Measurements from ENCODE around the gene CDH12. TPM values are rescaled to one million over a fixed set of nuclear protein-coding genes. Genes with fewer than 3 reads are reported as not detected.

CDH12 gene
- total RNA-seq, 1 donor from 2014 or later = not detected

DNA sequence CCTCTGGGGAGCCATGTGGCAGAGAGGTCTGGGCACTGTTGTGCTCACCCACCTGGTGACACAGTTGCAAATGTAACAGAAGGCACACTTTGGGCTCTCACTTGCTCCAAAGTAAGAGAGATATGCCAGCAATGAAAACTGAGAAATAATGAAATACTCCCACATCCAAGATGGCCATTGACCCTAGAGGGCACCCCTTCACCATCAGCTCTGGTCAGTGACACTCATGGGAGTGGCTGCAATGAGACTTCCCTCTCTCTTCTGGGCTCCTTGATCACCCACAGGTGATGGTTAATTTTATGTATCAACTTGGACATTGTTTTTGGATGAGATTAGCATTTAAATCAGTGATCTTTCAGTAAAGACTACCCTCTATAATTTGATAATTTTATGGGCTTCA lies 248.4 kb downstream of the CDH12 start:
- no peaks in the 10 kb centered on the region for H3K79me2 ChIP-seq (ENCODE audit: insufficient read depth, low read length)
- H3K36me3 Mint-ChIP-seq (ENCODE audit: low read depth, unreplicated experiment) = no peaks in the 10 kb centered on the region
- no peak overlapping the region for H3K4me3 ChIP-seq (ENCODE audit: insufficient read depth, low read depth, low read length)
- no peak for FAIRE-seq
- H3K27me3 ChIP-seq (ENCODE audit: insufficient read depth, low read length) = no peaks in the 10 kb centered on the region
- H3K4me3 Mint-ChIP-seq (ENCODE audit: unreplicated experiment) = no peak overlapping the region
- H3K36me3 ChIP-seq (ENCODE audit: insufficient read depth, low read length) = no peaks in the 10 kb centered on the region
- no peak for DNase-seq (ENCODE audit: low read depth)
- H3K27me3 Mint-ChIP-seq (ENCODE audit: low read depth, unreplicated experiment) = no peaks in the 10 kb centered on the region
- no peak overlapping the region for H3K27ac Mint-ChIP-seq (ENCODE audit: unreplicated experiment)
- no peaks in the 10 kb centered on the region for H3K4me1 ChIP-seq (ENCODE audit: insufficient read depth, low read length)
- H3K27ac ChIP-seq (ENCODE audit: low read depth, low read length) = no peak overlapping the region
- H4K20me1 ChIP-seq (ENCODE audit: insufficient read depth, low read length) = no peaks in the 10 kb centered on the region
- no peak overlapping the region for H2AFZ ChIP-seq (ENCODE audit: low read depth, low read length)
- H3K4me2 ChIP-seq (ENCODE audit: low read length) = no peak overlapping the region
- peaks cover 7% of the 10 kb centered on the region for H3K9me3 Mint-ChIP-seq (ENCODE audit: unreplicated experiment)
- no peak overlapping the region for H3K9ac ChIP-seq (ENCODE audit: low read length)
- no peaks in the 10 kb centered on the region for H3K9me3 ChIP-seq (ENCODE audit: insufficient read depth, low read depth, low read length)
- H3K4me1 Mint-ChIP-seq (ENCODE audit: low read depth, unreplicated experiment) = no peaks in the 10 kb centered on the region
- TF ChIP-seq EZH2 (IDR thresholded peaks at IDR 0.05; ENCODE audit: insufficient read depth, low read length) = no peak
- TF ChIP-seq CTCF (IDR thresholded peaks at IDR 0.05; ENCODE audit: insufficient read depth, low read depth, low read length) = no peak

- no peaks in the 10 kb centered on the region for H3K36me3 Mint-ChIP-seq (ENCODE audit: low read depth, unreplicated experiment)
- Histone ChIP-seq H3K9me3 (ENCODE audit: insufficient read depth, low read depth, low read length) (no peaks in the 10 kb centered on the region), H3K79me2 (ENCODE audit: insufficient read depth, low read length) (no peaks in the 10 kb centered on the region), H3K27ac (ENCODE audit: low read depth, low read length) (no peak overlapping the region), H3K27me3 (ENCODE audit: insufficient read depth, low read length) (no peaks in the 10 kb centered on the region), H3K4me1 (ENCODE audit: insufficient read depth, low read length) (peaks cover 9% of the 10 kb centered on the region), H3K9ac (ENCODE audit: low read length) (no peak overlapping the region), H2AFZ (ENCODE audit: low read depth, low read length) (no peak overlapping the region), H3K4me3 (ENCODE audit: insufficient read depth, low read depth, low read length) (no peak overlapping the region), H4K20me1 (ENCODE audit: insufficient read depth, low read length) (no peaks in the 10 kb centered on the region), H3K4me2 (ENCODE audit: low read length) (no peak overlapping the region), H3K36me3 (ENCODE audit: insufficient read depth, low read length) (no peaks in the 10 kb centered on the region)
- no peak overlapping the region for H3K4me3 Mint-ChIP-seq (ENCODE audit: unreplicated experiment)
- DNase-seq (ENCODE audit: low read depth) (no peak), FAIRE-seq (no peak)
- no peak for TF ChIP-seq CTCF (IDR thresholded peaks at IDR 0.05; ENCODE audit: insufficient read depth, low read depth, low read length)
- TF ChIP-seq EZH2 (IDR thresholded peaks at IDR 0.05; ENCODE audit: insufficient read depth, low read length) = no peak
- no peak overlapping the region for H3K27ac Mint-ChIP-seq (ENCODE audit: unreplicated experiment)
- H3K9me3 Mint-ChIP-seq (ENCODE audit: unreplicated experiment) = no peaks in the 10 kb centered on the region
- H3K27me3 Mint-ChIP-seq (ENCODE audit: low read depth, unreplicated experiment) = no peaks in the 10 kb centered on the region
- peaks cover 6% of the 10 kb centered on the region for H3K4me1 Mint-ChIP-seq (ENCODE audit: low read depth, unreplicated experiment)
Measured at GRCh38 chr5:22598796-22599195, 254.3 kb downstream of the CDH12 start.

GRCh38 chr5:22596404-22596970 lies 256.7 kb downstream of the CDH12 start:
- Histone ChIP-seq H3K27ac (ENCODE audit: low read depth, low read length) (peak overlapping the region; percentile 57), H3K27me3 (ENCODE audit: insufficient read depth, low read length) (no peaks in the 10 kb centered on the region), H2AFZ (ENCODE audit: low read depth, low read length) (no peak overlapping the region), H3K36me3 (ENCODE audit: insufficient read depth, low read length) (no peaks in the 10 kb centered on the region), H3K4me1 (ENCODE audit: insufficient read depth, low read length) (peaks cover 9% of the 10 kb centered on the region), H4K20me1 (ENCODE audit: insufficient read depth, low read length) (no peaks in the 10 kb centered on the region), H3K9me3 (ENCODE audit: insufficient read depth, low read depth, low read length) (no peaks in the 10 kb centered on the region), H3K9ac (ENCODE audit: low read length) (no peak overlapping the region), H3K4me2 (ENCODE audit: low read length) (peak overlapping the region; percentile 67), H3K4me3 (ENCODE audit: insufficient read depth, low read depth, low read length) (no peak overlapping the region), H3K79me2 (ENCODE audit: insufficient read depth, low read length) (no peaks in the 10 kb centered on the region)
- TF ChIP-seq EZH2 (IDR thresholded peaks at IDR 0.05; ENCODE audit: insufficient read depth, low read length) (no peak), CTCF (IDR thresholded peaks at IDR 0.05; ENCODE audit: insufficient read depth, low read depth, low read length) (no peak)
- Mint-ChIP-seq H3K27ac (ENCODE audit: unreplicated experiment) (peak overlapping the region; percentile 66), H3K27me3 (ENCODE audit: low read depth, unreplicated experiment) (no peaks in the 10 kb centered on the region), H3K36me3 (ENCODE audit: low read depth, unreplicated experiment) (no peaks in the 10 kb centered on the region), H3K9me3 (ENCODE audit: unreplicated experiment) (no peaks in the 10 kb centered on the region), H3K4me3 (ENCODE audit: unreplicated experiment) (no peak overlapping the region), H3K4me1 (ENCODE audit: low read depth, unreplicated experiment) (peaks cover 6% of the 10 kb centered on the region)
- FAIRE-seq (peak; percentile 9), DNase-seq (ENCODE audit: low read depth) (peak; percentile 80)
